Erythroblast (primary cell): ENCODE results near the gene ZBTB34.

ENCODE experiments used
- GATA1 ChIP-seq: IDR thresholded peaks from 2 replicates; pipeline ENCODE4 v1.6.1; 2011; ENCODE audit warnings: low read depth, mild to moderate bottlenecking, control low read depth, low read length, moderate library complexity
- POLR2A ChIP-seq: IDR thresholded peaks from 2 replicates; pipeline ENCODE4 v1.6.1; 2011; ENCODE audit warnings: mild to moderate bottlenecking, low read length

GRCh38 chr9:126877418-126877817, 17.0 kb downstream of the ZBTB34 start:
- TF ChIP-seq POLR2A (no peak), GATA1 (no peak)
